Smooth muscle cell (in vitro differentiated cells): Measurements from ENCODE around the gene PPP2R5A. TPM values are rescaled to one million over a fixed set of nuclear protein-coding genes. Genes with fewer than 3 reads are reported as not detected.

ENCODE experiments used
- DNase-seq: peaks from one replicate; lab custom pipeline; 2025; ENCODE audit not compliant: unreplicated experiment; lab: John Stamatoyannopoulos, UW
- H2AFZ ChIP-seq: fragments of 200-600 bp; sonication (generic); 2 replicates; pipeline ENCODE4 v1.6.0; 2016; ENCODE audit warnings: antibody characterized with exemption, low read depth, mild to moderate bottlenecking
- H3F3A ChIP-seq: fragments of 200-600 bp; sonication (generic); 2 replicates; pipeline ENCODE4 v1.6.0; 2017; ENCODE audit warnings: antibody characterized with exemption, low read depth
- H3K27ac ChIP-seq: fragments of 200-600 bp; sonication (generic); 2 replicates; pipeline ENCODE4 v1.5.1; 2016; ENCODE audit warnings: low read depth, mild to moderate bottlenecking
- H3K27me3 ChIP-seq: fragments of 200-600 bp; sonication (generic); 2 replicates; pipeline ENCODE4 v1.6.1; 2016; ENCODE audit warnings: low read depth, mild to moderate bottlenecking
- H3K36me3 ChIP-seq: fragments of 200-600 bp; sonication (generic); 2 replicates; pipeline ENCODE4 v1.5.1; 2016; ENCODE audit warnings: low read depth
- H3K4me1 ChIP-seq: fragments of 200-600 bp; sonication (generic); 2 replicates; pipeline ENCODE4 v1.5.1; 2016; ENCODE audit warnings: low read depth
- H3K4me2 ChIP-seq: fragments of 200-600 bp; sonication (generic); 2 replicates; pipeline ENCODE4 v1.6.0; 2016; ENCODE audit warnings: mild to moderate bottlenecking
- H3K4me3 ChIP-seq: fragments of 200-600 bp; sonication (generic); 2 replicates; pipeline ENCODE4 v1.5.1; 2016; ENCODE audit warnings: mild to moderate bottlenecking
- H3K79me2 ChIP-seq: fragments of 200-600 bp; sonication (generic); 2 replicates; pipeline ENCODE4 v1.6.0; 2016; ENCODE audit warnings: low read depth, mild to moderate bottlenecking
- H3K9ac ChIP-seq: fragments of 200-600 bp; sonication (generic); 2 replicates; pipeline ENCODE4 v1.6.0; 2016; ENCODE audit warnings: low read depth
- H3K9me3 ChIP-seq: fragments of 200-600 bp; sonication (generic); replicated peaks from 2 replicates; pipeline ENCODE4 v1.5.1; 2016; ENCODE audit warnings: low read depth
- H4K20me1 ChIP-seq: fragments of 200-600 bp; sonication (generic); 2 replicates; pipeline ENCODE4 v1.6.0; 2016; ENCODE audit warnings: low read depth
- WGBS: methylation state at CpG from one replicate; pipeline ENCODE4 v1.1.7; 2016; ENCODE audit warnings: low lambda C conversion rate; 5-methylcytosine and 5-hydroxymethylcytosine counted together
- polyA plus RNA-seq: library from polyadenylated mRNA; unstranded; fragments of >200 nt; fragmentation: Nextera tagmentation; extraction: Ambion mirVana; gene quantifications from 2 replicates; pipeline ENCODE4 v1.2.1, GENCODE V29; 2016
- total RNA-seq: library from RNA; depleted of rRNA; stranded (reverse); fragments of >200 nt; gene quantifications from 2 replicates; pipeline ENCODE4 v1.2.3, GENCODE V29; 2014
- TF ChIP-seq, protein P1 (sequence below): fragments of 200-600 bp; sonication (generic); IDR thresholded peaks from 2 replicates; pipeline ENCODE4 v1.5.1; 2017; ENCODE audit warnings: borderline replicate concordance, mild to moderate bottlenecking, antibody characterized with exemption; ENCODE audit not compliant: insufficient read depth, poor library complexity, severe bottlenecking

The PPP2R5A gene
- total and polyA plus RNA-seq, 2 experiments from 2014 or later, result 12.3 to 17.6 TPM

DNA sequence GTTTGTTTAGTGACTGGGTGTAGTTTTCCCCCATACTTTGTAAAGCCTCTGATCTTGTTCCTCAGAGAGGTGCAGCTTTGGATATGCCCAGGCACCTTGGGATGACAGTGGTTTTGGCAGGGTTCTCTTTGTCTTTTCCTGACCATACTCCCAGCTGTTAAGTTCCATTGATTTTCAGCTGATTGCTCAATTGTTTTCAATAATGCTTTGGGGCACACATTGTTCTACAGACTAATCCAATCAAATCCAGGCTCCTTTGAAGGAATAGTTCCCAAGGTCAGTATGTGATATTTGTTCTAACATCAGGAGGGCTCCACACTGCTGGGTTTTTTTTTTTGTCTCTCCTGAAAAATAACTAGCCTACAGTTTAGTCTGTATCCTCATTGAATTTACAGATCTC is 24.8 kb downstream of the PPP2R5A start:
- Histone ChIP-seq H3F3A (no peaks in the 10 kb centered on the region), H3K36me3 (no peaks in the 10 kb centered on the region), H3K4me3 (no peak overlapping the region), H3K9me3 (no peaks in the 10 kb centered on the region), H3K79me2 (peaks cover 77% of the 10 kb centered on the region), H3K4me1 (peaks cover 16% of the 10 kb centered on the region), H3K27me3 (no peaks in the 10 kb centered on the region), H3K4me2 (no peak overlapping the region), H4K20me1 (peaks cover 2% of the 10 kb centered on the region), H3K27ac (no peak overlapping the region), H2AFZ (no peak overlapping the region), H3K9ac (no peak overlapping the region)
- TF ChIP-seq, protein P1, sequence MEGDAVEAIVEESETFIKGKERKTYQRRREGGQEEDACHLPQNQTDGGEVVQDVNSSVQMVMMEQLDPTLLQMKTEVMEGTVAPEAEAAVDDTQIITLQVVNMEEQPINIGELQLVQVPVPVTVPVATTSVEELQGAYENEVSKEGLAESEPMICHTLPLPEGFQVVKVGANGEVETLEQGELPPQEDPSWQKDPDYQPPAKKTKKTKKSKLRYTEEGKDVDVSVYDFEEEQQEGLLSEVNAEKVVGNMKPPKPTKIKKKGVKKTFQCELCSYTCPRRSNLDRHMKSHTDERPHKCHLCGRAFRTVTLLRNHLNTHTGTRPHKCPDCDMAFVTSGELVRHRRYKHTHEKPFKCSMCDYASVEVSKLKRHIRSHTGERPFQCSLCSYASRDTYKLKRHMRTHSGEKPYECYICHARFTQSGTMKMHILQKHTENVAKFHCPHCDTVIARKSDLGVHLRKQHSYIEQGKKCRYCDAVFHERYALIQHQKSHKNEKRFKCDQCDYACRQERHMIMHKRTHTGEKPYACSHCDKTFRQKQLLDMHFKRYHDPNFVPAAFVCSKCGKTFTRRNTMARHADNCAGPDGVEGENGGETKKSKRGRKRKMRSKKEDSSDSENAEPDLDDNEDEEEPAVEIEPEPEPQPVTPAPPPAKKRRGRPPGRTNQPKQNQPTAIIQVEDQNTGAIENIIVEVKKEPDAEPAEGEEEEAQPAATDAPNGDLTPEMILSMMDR, result no peak
- DNase-seq, result no peak

DNA sequence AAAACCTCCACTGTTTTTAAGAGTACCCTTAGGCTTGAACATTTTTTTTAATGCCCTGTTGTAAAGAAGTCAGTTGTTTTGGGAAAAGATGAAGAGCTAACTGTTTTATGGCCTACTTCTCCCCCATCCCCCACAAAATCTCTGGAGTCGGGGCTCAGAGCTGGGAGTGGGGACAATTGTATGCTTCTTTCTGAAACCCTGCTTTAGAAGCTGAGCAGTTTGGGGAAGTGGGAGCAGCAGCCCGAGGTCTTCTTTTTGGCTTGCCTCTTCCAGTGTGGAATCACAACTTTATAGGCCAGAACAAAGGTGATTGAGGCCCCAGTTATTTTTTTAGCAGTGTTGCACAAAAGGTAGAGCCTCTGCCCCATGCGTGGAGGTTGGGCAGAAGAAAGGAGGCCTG is 25.2 kb downstream of the PPP2R5A start:
- Histone ChIP-seq H3K4me1 (peaks cover 16% of the 10 kb centered on the region), H3F3A (no peaks in the 10 kb centered on the region), H3K27me3 (no peaks in the 10 kb centered on the region), H3K4me3 (no peak overlapping the region), H3K4me2 (no peak overlapping the region), H3K27ac (no peak overlapping the region), H2AFZ (no peak overlapping the region), H3K9ac (no peak overlapping the region), H3K9me3 (no peaks in the 10 kb centered on the region), H3K36me3 (no peaks in the 10 kb centered on the region), H3K79me2 (peaks cover 76% of the 10 kb centered on the region), H4K20me1 (peaks cover 2% of the 10 kb centered on the region)
- no peak for DNase-seq
- WGBS, result 85% methylated on average over 3 of the region's 3 CpGs
- TF ChIP-seq, protein P1, result no peak

DNA sequence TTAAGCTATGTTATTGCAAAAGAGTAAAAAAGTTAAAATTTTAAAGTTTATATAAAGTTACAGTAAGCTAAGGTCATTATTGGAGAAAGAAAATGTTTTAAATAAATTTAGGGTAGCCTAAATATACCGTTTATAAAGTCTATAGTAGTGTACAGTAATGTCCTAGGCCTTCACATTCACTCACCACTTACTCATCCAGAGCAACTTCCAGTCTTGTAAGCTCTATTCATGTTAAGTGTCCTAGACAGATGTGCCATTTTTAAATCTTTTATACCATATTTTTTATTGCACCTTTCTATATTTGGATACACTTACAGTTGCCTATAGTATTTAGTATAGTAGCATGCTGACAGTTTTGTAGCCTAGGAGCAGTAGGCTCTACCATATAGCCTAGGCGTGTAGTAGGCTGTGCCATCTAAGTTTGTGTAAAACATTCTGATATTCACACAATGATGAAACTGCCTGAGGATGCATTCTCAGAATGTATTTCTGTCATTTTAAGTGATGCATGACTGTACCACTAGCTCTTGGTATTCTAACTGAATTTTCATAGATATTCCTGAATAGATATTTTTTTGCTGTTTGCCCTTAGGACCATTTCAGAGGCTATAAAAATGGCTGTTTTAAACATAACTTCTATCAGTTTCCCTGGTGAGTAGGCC is 26.8 kb downstream of the PPP2R5A start:
- WGBS, result 83% methylated on average over 2 of the region's 2 CpGs
- Histone ChIP-seq H3K27ac (no peak overlapping the region), H3K4me2 (no peak overlapping the region), H3K79me2 (peaks cover 65% of the 10 kb centered on the region), H2AFZ (no peak overlapping the region), H3K9ac (no peak overlapping the region), H3K4me1 (peaks cover 7% of the 10 kb centered on the region), H3K4me3 (no peak overlapping the region), H3F3A (no peaks in the 10 kb centered on the region), H3K27me3 (no peaks in the 10 kb centered on the region), H3K36me3 (no peaks in the 10 kb centered on the region), H3K9me3 (no peaks in the 10 kb centered on the region), H4K20me1 (peaks cover 12% of the 10 kb centered on the region)
- DNase-seq, result no peak
- TF ChIP-seq, protein P1, result no peak

DNA sequence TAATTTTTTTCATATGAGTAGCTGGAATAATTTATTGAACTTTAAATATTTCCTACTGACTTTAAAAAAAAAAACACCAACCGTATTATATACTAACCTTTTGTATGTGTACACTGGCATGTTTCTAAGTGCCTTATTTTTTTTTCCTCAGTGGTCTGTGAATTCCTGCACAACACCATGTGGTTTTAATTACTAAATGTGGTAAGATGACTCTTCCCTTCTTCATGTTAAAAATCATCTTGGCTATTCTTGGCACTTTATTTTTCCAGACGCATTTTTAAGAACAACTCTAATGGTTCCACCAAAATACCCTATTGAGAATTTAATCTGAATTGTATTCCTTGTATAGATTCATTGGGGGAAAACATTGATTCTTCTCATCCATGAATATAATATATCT is 28.4 kb downstream of the PPP2R5A start:
- DNase-seq, result no peak
- TF ChIP-seq, protein P1, result no peak
- peaks cover 7% of the 10 kb centered on the region for H3K4me1 ChIP-seq
- H3K27ac ChIP-seq, result peak overlapping the region; percentile 46
- H3K9me3 ChIP-seq, result no peaks in the 10 kb centered on the region
- no peak overlapping the region for H3K4me3 ChIP-seq
- H3K9ac ChIP-seq, result no peak overlapping the region
- no peaks in the 10 kb centered on the region for H3K27me3 ChIP-seq
- no peak overlapping the region for H3K4me2 ChIP-seq
- WGBS, result 54% methylated on average over 2 of the region's 2 CpGs
- H4K20me1 ChIP-seq, result peaks cover 24% of the 10 kb centered on the region
- no peaks in the 10 kb centered on the region for H3K36me3 ChIP-seq
- peaks cover 63% of the 10 kb centered on the region for H3K79me2 ChIP-seq
- H3F3A ChIP-seq, result no peaks in the 10 kb centered on the region
- no peak overlapping the region for H2AFZ ChIP-seq
